ENCODE measurements around the gene GSTO2. TPM values are rescaled to one million over a fixed set of nuclear protein-coding genes. Genes with fewer than 3 reads are reported as not detected.
A peak's percentile ranks its signal among the peaks of the same experiment; 100 is the strongest.

GSTO2 gene
- total RNA-seq, 1 donor from 2014 or later = 0.80 TPM

- peak; percentile 74 for DNase-seq
- peaks cover 86% of the 10 kb centered on the region for H3K4me1 ChIP-seq
- TF ChIP-seq CTCF (IDR thresholded peaks at IDR 0.05; ENCODE audit: borderline replicate concordance) = peak; percentile 43
These were observed 69.2 kb downstream of the GSTO2 start, which contains the start of gene ITPRIP for GRCh38 chr10:104337985-104338735. TSS of gene ITPRIP (minus strand) at chr10:104338465. CDS start at chr10:104316051, 22,414 bp downstream.

GRCh38 chr10:104339469-104340110 is 70.6 kb downstream of the GSTO2 start:
- intact Hi-C loops (cut with micrococcal nuclease) = loop anchor here (5.0 kb wide), 1 partner anchor 37 kb away; no protein-coding TSS in a partner anchor
- no peak for DNase-seq
- H3K36me3 ChIP-seq = no peaks in the 10 kb centered on the region
- H3K27me3 ChIP-seq (ENCODE audit: low read depth) = no peaks in the 10 kb centered on the region
- no peak for TF ChIP-seq CTCF (IDR thresholded peaks at IDR 0.05; ENCODE audit: borderline replicate concordance)
- peak overlapping the region; percentile 97 for H3K4me3 ChIP-seq
- H3K4me1 ChIP-seq = peaks cover 86% of the 10 kb centered on the region
- H3K9me3 ChIP-seq (replicated peaks) = no peaks in the 10 kb centered on the region
- H3K27ac ChIP-seq (replicated peaks) = peak overlapping the region; percentile 99

More at GRCh38 chr10:104337985-104338735, 69.2 kb downstream of the GSTO2 start, which contains the start of gene ITPRIP:
- H3K27me3 ChIP-seq (ENCODE audit: low read depth) = no peaks in the 10 kb centered on the region
- intact Hi-C loops (cut with micrococcal nuclease) = loop anchor here (5.0 kb wide), 1 partner anchor 36 kb away; no protein-coding TSS in a partner anchor
- H3K36me3 ChIP-seq = no peaks in the 10 kb centered on the region
- peak within 1 kb of the TSS; percentile 99 for H3K27ac ChIP-seq (replicated peaks)
- H3K4me3 ChIP-seq = peak within 1 kb of the TSS; percentile 97
- no peaks in the 10 kb centered on the region for H3K9me3 ChIP-seq (replicated peaks)

- intact Hi-C loops (cut with micrococcal nuclease) = no loop called here
- no peaks in the 10 kb centered on the region for H3K36me3 ChIP-seq
- H3K4me3 ChIP-seq = peak overlapping the region; percentile 97
- no peak for TF ChIP-seq CTCF (IDR thresholded peaks at IDR 0.05; ENCODE audit: borderline replicate concordance)
- no peaks in the 10 kb centered on the region for H3K27me3 ChIP-seq (ENCODE audit: low read depth)
- H3K9me3 ChIP-seq (replicated peaks) = no peaks in the 10 kb centered on the region
- DNase-seq = no peak
- peak overlapping the region; percentile 99 for H3K27ac ChIP-seq (replicated peaks)
- H3K4me1 ChIP-seq = peaks cover 83% of the 10 kb centered on the region
These were observed 71.1 kb downstream of the GSTO2 start for GRCh38 chr10:104340111-104340526.

- Histone ChIP-seq H3K27ac (replicated peaks) (peak overlapping the region; percentile 99), H3K9me3 (replicated peaks) (no peaks in the 10 kb centered on the region), H3K4me3 (peak overlapping the region; percentile 97), H3K36me3 (no peaks in the 10 kb centered on the region), H3K27me3 (ENCODE audit: low read depth) (no peaks in the 10 kb centered on the region), H3K4me1 (peaks cover 78% of the 10 kb centered on the region)
- no peak for TF ChIP-seq CTCF (IDR thresholded peaks at IDR 0.05; ENCODE audit: borderline replicate concordance)
- intact Hi-C loops (cut with micrococcal nuclease) = no loop called here
- no peak for DNase-seq
These were observed 71.7 kb downstream of the GSTO2 start for GRCh38 chr10:104340641-104341040.

GRCh38 chr10:104342941-104343411 is 74.0 kb downstream of the GSTO2 start:
- H3K4me1 ChIP-seq = peaks cover 56% of the 10 kb centered on the region
- intact Hi-C loops (cut with micrococcal nuclease) = no loop called here
- no peaks in the 10 kb centered on the region for H3K27me3 ChIP-seq (ENCODE audit: low read depth)
- H3K4me3 ChIP-seq = no peak overlapping the region
- no peak for TF ChIP-seq CTCF (IDR thresholded peaks at IDR 0.05; ENCODE audit: borderline replicate concordance)
- H3K9me3 ChIP-seq (replicated peaks) = no peaks in the 10 kb centered on the region
- no peak for DNase-seq
- H3K36me3 ChIP-seq = no peaks in the 10 kb centered on the region
- H3K27ac ChIP-seq (replicated peaks) = peak overlapping the region; percentile 73

Measured in left ventricle myocardium inferior (tissue), 1 donor.